ENCODE measurements around the gene ATXN1. TPM values are rescaled to one million over a fixed set of nuclear protein-coding genes. Genes with fewer than 3 reads are reported as not detected.

ATXN1 gene
- polyA plus RNA-seq, 1 of the 3 experiments (the other 2 are of a cell fraction) = 7.9 TPM

- no peak for DNase-seq
- H3K27me3 ChIP-seq (ENCODE audit: insufficient read depth) = no peaks in the 10 kb centered on the region
- H3K27ac ChIP-seq (ENCODE audit: low read depth in 2 of 2, low read length in 1 of 2) = no peak overlapping the region
Observed at GRCh38 chr6:16343593-16343992, 417.7 kb downstream of the ATXN1 start.

More at GRCh38 chr6:16343593-16343992, 417.7 kb downstream of the ATXN1 start:
- no peaks in the 10 kb centered on the region for H3K36me3 ChIP-seq (replicated peaks in 1 of 2; ENCODE audit: control insufficient read depth in 1 of 2, insufficient read depth in 2 of 2, low read length in 1 of 2)
- peaks cover 19% of the 10 kb centered on the region for H3F3A ChIP-seq (replicated peaks; ENCODE audit: insufficient read depth)
- H3K4me2 ChIP-seq = no peak overlapping the region
- POLR2A ChIA-PET = no interaction called here
- no peak overlapping the region for H3K4me3 ChIP-seq (ENCODE audit: low read depth in 2 of 2, low read length in 1 of 2)
- H3K9ac ChIP-seq = no peak overlapping the region
- no peaks in the 10 kb centered on the region for H4K20me1 ChIP-seq (ENCODE audit: insufficient read depth)
- H2AFZ ChIP-seq (ENCODE audit: low read depth) = no peak overlapping the region
- peaks cover under 1% of the 10 kb centered on the region; the same call in 1 of the 2 replicates for H3K79me2 ChIP-seq (ENCODE audit: insufficient read depth)
- H3K9me2 ChIP-seq = no peaks in the 10 kb centered on the region
- H3K9me3 ChIP-seq = no peaks in the 10 kb centered on the region
- TF ChIP-seq YY1 (IDR thresholded peaks at IDR 0.05; ENCODE audit: low read depth) = no peak
- TF ChIP-seq GATA2 (CRISPR knock-in tag; IDR thresholded peaks at IDR 0.05) = no peak
- no peak for TF ChIP-seq RCOR1 (IDR thresholded peaks at IDR 0.05; ENCODE audit: low read length)
- no peak for TF ChIP-seq JUND (IDR thresholded peaks at IDR 0.05)
- no peak for TF ChIP-seq MXI1 (IDR thresholded peaks at IDR 0.05; ENCODE audit: low read depth, low read length)
- no peak for TF ChIP-seq FOXJ3 (CRISPR knock-in tag; IDR thresholded peaks at IDR 0.05)
- no peak for TF ChIP-seq RXRA (IDR thresholded peaks at IDR 0.05; ENCODE audit: borderline replicate concordance, low read depth)
- TF ChIP-seq, protein P1, sequence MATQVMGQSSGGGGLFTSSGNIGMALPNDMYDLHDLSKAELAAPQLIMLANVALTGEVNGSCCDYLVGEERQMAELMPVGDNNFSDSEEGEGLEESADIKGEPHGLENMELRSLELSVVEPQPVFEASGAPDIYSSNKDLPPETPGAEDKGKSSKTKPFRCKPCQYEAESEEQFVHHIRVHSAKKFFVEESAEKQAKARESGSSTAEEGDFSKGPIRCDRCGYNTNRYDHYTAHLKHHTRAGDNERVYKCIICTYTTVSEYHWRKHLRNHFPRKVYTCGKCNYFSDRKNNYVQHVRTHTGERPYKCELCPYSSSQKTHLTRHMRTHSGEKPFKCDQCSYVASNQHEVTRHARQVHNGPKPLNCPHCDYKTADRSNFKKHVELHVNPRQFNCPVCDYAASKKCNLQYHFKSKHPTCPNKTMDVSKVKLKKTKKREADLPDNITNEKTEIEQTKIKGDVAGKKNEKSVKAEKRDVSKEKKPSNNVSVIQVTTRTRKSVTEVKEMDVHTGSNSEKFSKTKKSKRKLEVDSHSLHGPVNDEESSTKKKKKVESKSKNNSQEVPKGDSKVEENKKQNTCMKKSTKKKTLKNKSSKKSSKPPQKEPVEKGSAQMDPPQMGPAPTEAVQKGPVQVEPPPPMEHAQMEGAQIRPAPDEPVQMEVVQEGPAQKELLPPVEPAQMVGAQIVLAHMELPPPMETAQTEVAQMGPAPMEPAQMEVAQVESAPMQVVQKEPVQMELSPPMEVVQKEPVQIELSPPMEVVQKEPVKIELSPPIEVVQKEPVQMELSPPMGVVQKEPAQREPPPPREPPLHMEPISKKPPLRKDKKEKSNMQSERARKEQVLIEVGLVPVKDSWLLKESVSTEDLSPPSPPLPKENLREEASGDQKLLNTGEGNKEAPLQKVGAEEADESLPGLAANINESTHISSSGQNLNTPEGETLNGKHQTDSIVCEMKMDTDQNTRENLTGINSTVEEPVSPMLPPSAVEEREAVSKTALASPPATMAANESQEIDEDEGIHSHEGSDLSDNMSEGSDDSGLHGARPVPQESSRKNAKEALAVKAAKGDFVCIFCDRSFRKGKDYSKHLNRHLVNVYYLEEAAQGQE (IDR thresholded peaks at IDR 0.05; ENCODE audit: low read depth, low read length) = no peak
- TF ChIP-seq RFX5 (IDR thresholded peaks at IDR 0.05; ENCODE audit: low read length) = no peak
- TF ChIP-seq, protein P2, sequence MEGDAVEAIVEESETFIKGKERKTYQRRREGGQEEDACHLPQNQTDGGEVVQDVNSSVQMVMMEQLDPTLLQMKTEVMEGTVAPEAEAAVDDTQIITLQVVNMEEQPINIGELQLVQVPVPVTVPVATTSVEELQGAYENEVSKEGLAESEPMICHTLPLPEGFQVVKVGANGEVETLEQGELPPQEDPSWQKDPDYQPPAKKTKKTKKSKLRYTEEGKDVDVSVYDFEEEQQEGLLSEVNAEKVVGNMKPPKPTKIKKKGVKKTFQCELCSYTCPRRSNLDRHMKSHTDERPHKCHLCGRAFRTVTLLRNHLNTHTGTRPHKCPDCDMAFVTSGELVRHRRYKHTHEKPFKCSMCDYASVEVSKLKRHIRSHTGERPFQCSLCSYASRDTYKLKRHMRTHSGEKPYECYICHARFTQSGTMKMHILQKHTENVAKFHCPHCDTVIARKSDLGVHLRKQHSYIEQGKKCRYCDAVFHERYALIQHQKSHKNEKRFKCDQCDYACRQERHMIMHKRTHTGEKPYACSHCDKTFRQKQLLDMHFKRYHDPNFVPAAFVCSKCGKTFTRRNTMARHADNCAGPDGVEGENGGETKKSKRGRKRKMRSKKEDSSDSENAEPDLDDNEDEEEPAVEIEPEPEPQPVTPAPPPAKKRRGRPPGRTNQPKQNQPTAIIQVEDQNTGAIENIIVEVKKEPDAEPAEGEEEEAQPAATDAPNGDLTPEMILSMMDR (IDR thresholded peaks at IDR 0.05) = no peak
- no peak for TF ChIP-seq POLR2AphosphoS5 (IDR thresholded peaks at IDR 0.05; ENCODE audit: low read depth, low read length)
- no peak for TF ChIP-seq NFIC (IDR thresholded peaks at IDR 0.05; ENCODE audit: borderline replicate concordance)
- TF ChIP-seq ZBTB33 (IDR thresholded peaks at IDR 0.05; ENCODE audit: borderline replicate concordance, low read depth) = no peak
- no peak for TF ChIP-seq EZH2phosphoT487 (IDR thresholded peaks at IDR 0.05; ENCODE audit: borderline replicate concordance, low read depth)
- no peak for TF ChIP-seq NRF1 (IDR thresholded peaks at IDR 0.05; ENCODE audit: low read depth, low read length)
- no peak for TF ChIP-seq TAF1 (IDR thresholded peaks at IDR 0.05; ENCODE audit: borderline replicate concordance, low read depth, low read length)
- no peak for TF ChIP-seq CHD2 (IDR thresholded peaks at IDR 0.05; ENCODE audit: low read length, partially characterized antibody)
- TF ChIP-seq MEF2A (IDR thresholded peaks at IDR 0.05; ENCODE audit: borderline replicate concordance, low read depth) = no peak
- no peak for TF ChIP-seq SIN3A (IDR thresholded peaks at IDR 0.05; ENCODE audit: borderline replicate concordance, low read depth, low read length)
- no peak for TF ChIP-seq GABPA (IDR thresholded peaks at IDR 0.05; ENCODE audit: low read depth)
- CTCF ChIA-PET = interaction anchor here (0.8 to 1.7 kb wide), 2 partner anchors 10 to 12 kb away, joined by 3 to 5 read pairs; no protein-coding TSS in a partner anchor
- H3K4me1 ChIP-seq (ENCODE audit: control insufficient read depth in 1 of 2, insufficient read depth in 2 of 2, low read depth in 1 of 2, low read length in 1 of 2) = peaks cover 26 to 28% of the 10 kb centered on the region in 2 experiments
- 98% methylated on average over 8 of the region's 8 CpGs for WGBS (ENCODE audit: low lambda C conversion rate)

All from SK-N-SH (cell line).